Measurements from ENCODE around the gene CELA1.

- TF ChIP-seq CTCF (conservative IDR thresholded peaks at IDR 0.05; ENCODE audit: low read depth, low read length) (no peak), EZH2 (IDR thresholded peaks at IDR 0.05; ENCODE audit: borderline replicate concordance, low read depth, low read length, poor library complexity, severe bottlenecking) (no peak)
These were observed 4.1 kb downstream of the CELA1 start for GRCh38 chr12:51342416-51342815.
